Caco-2 (cell line): Measurements from ENCODE around the gene RACK1. TPM values are rescaled to one million over a fixed set of nuclear protein-coding genes. Genes with fewer than 3 reads are reported as not detected.

Experiments
- BruUV-seq: library from RNA; stranded (reverse); fragments of 400-500 nt; replicated peaks from 2 replicates; lab custom pipeline; 2021; lab: Mats Ljungman, UMichigan
- CTCF ChIA-PET: fragments of 300-600 bp; sonication (Branson Sonifier 250); formaldehyde crosslinking; loops from one replicate; lab custom pipeline; 2022; ENCODE audit warnings: antibody characterized with exemption; lab: Charles Lee
- POLR2A ChIA-PET: fragments of 300-600 bp; sonication (Branson Sonifier 250); formaldehyde crosslinking; loops from one replicate; lab custom pipeline; 2022; ENCODE audit warnings: antibody characterized with exemption; lab: Charles Lee
- DNase-seq, 2 experiments: peaks; one replicate each; pipeline versions ENCODE4 v3.0.0 to v3.0.0-alpha.2; 2020 to 2022
- H3K27me3 ChIP-seq: replicated peaks from 2 replicates; pipeline ENCODE4 v1.6.0; 2011; ENCODE audit warnings: low read length; ENCODE audit not compliant: control insufficient read depth, insufficient read depth
- H3K36me3 ChIP-seq: 2 replicates; pipeline ENCODE4 v1.5.1; 2011; ENCODE audit warnings: low read length; ENCODE audit not compliant: control insufficient read depth, insufficient read depth
- H3K4me1 ChIP-seq: fragments of 250-450 bp; sonication (Bioruptor Pico); 2 replicates; pipeline ENCODE4 v1.5.1; 2020; ENCODE audit warnings: mild to moderate bottlenecking
- H3K4me3 ChIP-seq: 2 replicates; pipeline ENCODE4 v1.5.1; 2011; ENCODE audit warnings: low read depth, mild to moderate bottlenecking, control low read depth, low read length
- H3K9me3 ChIP-seq: fragments of 250-450 bp; sonication (Bioruptor Pico); 2 replicates; pipeline ENCODE4 v1.5.1; 2020; ENCODE audit warnings: mild to moderate bottlenecking, moderate library complexity
- H3K27ac Mint-ChIP-seq: one replicate; pipeline ENCODE4 v1.8.0; 2022; ENCODE audit warnings: mixed read lengths; ENCODE audit not compliant: unreplicated experiment
- H3K27me3 Mint-ChIP-seq: one replicate; pipeline ENCODE4 v1.8.0; 2022; ENCODE audit warnings: mixed read lengths; ENCODE audit not compliant: insufficient read depth, unreplicated experiment
- H3K36me3 Mint-ChIP-seq: one replicate; pipeline ENCODE4 v1.8.0; 2022; ENCODE audit warnings: mild to moderate bottlenecking, mixed read lengths; ENCODE audit not compliant: insufficient read depth, unreplicated experiment
- H3K4me1 Mint-ChIP-seq: one replicate; pipeline ENCODE4 v1.8.0; 2022; ENCODE audit warnings: low read depth, mixed read lengths; ENCODE audit not compliant: unreplicated experiment
- H3K4me3 Mint-ChIP-seq: one replicate; pipeline ENCODE4 v1.8.0; 2022; ENCODE audit warnings: mild to moderate bottlenecking, moderate library complexity, mixed read lengths; ENCODE audit not compliant: unreplicated experiment
- H3K9me3 Mint-ChIP-seq: one replicate; pipeline ENCODE4 v1.8.0; 2022; ENCODE audit warnings: mixed read lengths; ENCODE audit not compliant: unreplicated experiment
- CTCF ChIP-seq, 2 experiments: fragments of 200-600 bp in 1 of 2; IDR thresholded peaks; 1 replicate in 1 of 2; 2 replicates in 1 of 2; pipeline versions ENCODE4 v1.5.1 to v1.8.0; 2011 to 2022; ENCODE audit warnings: antibody characterized with exemption in 1 of 2, control low read depth in 1 of 2, inconsistent platforms in 1 of 2, low read depth in 1 of 2, low read length in 1 of 2, mild to moderate bottlenecking in 1 of 2, moderate library complexity in 1 of 2; ENCODE audit not compliant: insufficient read depth in 1 of 2, severe bottlenecking in 1 of 2, unreplicated experiment in 1 of 2
- intact Hi-C: fragments of 100-400 bp; cut with micrococcal nuclease; formaldehyde crosslinking; loops from one replicate; pipeline ENCODE4 v1.10.0; 2022; ENCODE audit not compliant: unreplicated experiment
- total RNA-seq: library from RNA; stranded (reverse); gene quantifications from 2 replicates; pipeline ENCODE4 v1.2.3, GENCODE V29; 2022

The RACK1 gene
- total RNA-seq, 1 experiment from 2014 or later: 2,098 TPM

GRCh38 chr5:181219262-181220177 lies 24.2 kb downstream of the RACK1 start:
- POLR2A ChIA-PET: interaction anchor here (0.6 kb wide), 1 partner anchor 925 kb away, joined by 5 read pairs; no protein-coding TSS in a partner anchor
- CTCF ChIA-PET: no interaction called here

GRCh38 chr5:181218795-181219124 lies 24.9 kb downstream of the RACK1 start:
- Mint-ChIP-seq H3K27me3 (peaks cover 8% of the 10 kb centered on the region), H3K4me3 (peak overlapping the region; percentile 85), H3K36me3 (peaks cover 56% of the 10 kb centered on the region), H3K9me3 (no peaks in the 10 kb centered on the region), H3K4me1 (peaks cover 33% of the 10 kb centered on the region), H3K27ac (peak overlapping the region; percentile 59)
- Histone ChIP-seq H3K36me3 (no peaks in the 10 kb centered on the region), H3K9me3 (no peaks in the 10 kb centered on the region), H3K4me3 (peak overlapping the region; percentile 40), H3K4me1 (0 out of 2 replicates have a peak, but pooled peaks cover 4% of the 10 kb centered on the region), H3K27me3 (no peaks in the 10 kb centered on the region)
- DNase-seq: no peak
- ChIA-PET CTCF (no interaction called here), POLR2A (no interaction called here)
- intact Hi-C loops: loop anchor here (1.0 kb wide), 2 partner anchors 11 to 27 kb away; no protein-coding TSS in a partner anchor
- TF ChIP-seq CTCF (IDR thresholded peaks at IDR 0.05; ENCODE audit: insufficient read depth in 1 of 2, low read depth in 1 of 2, low read length in 1 of 2, severe bottlenecking in 1 of 2, unreplicated experiment in 1 of 2): no peak
- BruUV-seq: no TSS peak

More at GRCh38 chr5:181219262-181220177, 24.2 kb downstream of the RACK1 start:
- no peaks in the 10 kb centered on the region for H3K27me3 ChIP-seq
- Mint-ChIP-seq H3K9me3 (no peaks in the 10 kb centered on the region), H3K4me3 (peak overlapping the region; percentile 85), H3K4me1 (peaks cover 40% of the 10 kb centered on the region), H3K27me3 (peaks cover 8% of the 10 kb centered on the region), H3K36me3 (peaks cover 56% of the 10 kb centered on the region), H3K27ac (peak overlapping the region; percentile 37)
- H3K9me3 ChIP-seq: no peaks in the 10 kb centered on the region
- intact Hi-C loops: no loop called here
- no peaks in the 10 kb centered on the region for H3K36me3 ChIP-seq
- no peak overlapping the region for H3K4me3 ChIP-seq
- BruUV-seq: no TSS peak
- 0 out of 2 replicates have a peak, but pooled peaks cover 4% of the 10 kb centered on the region for H3K4me1 ChIP-seq
- TF ChIP-seq CTCF (IDR thresholded peaks at IDR 0.05; ENCODE audit: insufficient read depth in 1 of 2, low read depth in 1 of 2, low read length in 1 of 2, severe bottlenecking in 1 of 2, unreplicated experiment in 1 of 2): no peak
- no peak for DNase-seq

- Histone ChIP-seq H3K4me3 (peak overlapping the region; percentile 61), H3K27me3 (no peaks in the 10 kb centered on the region), H3K9me3 (no peaks in the 10 kb centered on the region), H3K4me1 (0 out of 2 replicates have a peak, but pooled peaks cover 4% of the 10 kb centered on the region), H3K36me3 (no peaks in the 10 kb centered on the region)
- CTCF ChIA-PET: interaction anchor here (1.2 kb wide), 1 partner anchor 33 kb away, joined by 4 read pairs; no protein-coding TSS in a partner anchor
- intact Hi-C loops: loop anchor here (1.0 kb wide), 2 partner anchors 10 to 26 kb away; no protein-coding TSS in a partner anchor
- Mint-ChIP-seq H3K27ac (peak overlapping the region; percentile 59), H3K27me3 (peaks cover 13% of the 10 kb centered on the region), H3K4me1 (peaks cover 33% of the 10 kb centered on the region), H3K36me3 (peaks cover 45% of the 10 kb centered on the region), H3K4me3 (peak overlapping the region; percentile 85), H3K9me3 (no peaks in the 10 kb centered on the region)
- BruUV-seq: no TSS peak
- TF ChIP-seq CTCF (IDR thresholded peaks at IDR 0.05; ENCODE audit: insufficient read depth in 1 of 2, low read depth in 1 of 2, low read length in 1 of 2, severe bottlenecking in 1 of 2, unreplicated experiment in 1 of 2): no peak
- peak; percentile 58 to 69 for DNase-seq
- POLR2A ChIA-PET: interaction anchor here (0.8 kb wide), 1 partner anchor 26 kb away, joined by 4 read pairs; no protein-coding TSS in a partner anchor
Observed at GRCh38 chr5:181217803-181218062, 26.0 kb downstream of the RACK1 start.
